Measurements from ENCODE around the gene UNCX.

GRCh38 chr7:1246871-1247526 is 14.3 kb downstream of the UNCX start:
- TF ChIP-seq CTCF (IDR thresholded peaks at IDR 0.05) = no peak
- no peak for TF ChIP-seq POLR2A (IDR thresholded peaks at IDR 0.05)

Data from breast epithelium (tissue), 3 donors.